ENCODE results near the gene EHMT1.

- no peak for TF ChIP-seq TOX (CRISPR knock-in tag; IDR thresholded peaks at IDR 0.05; ENCODE audit: borderline replicate concordance)
- no peak for TF ChIP-seq CREB5 (CRISPR knock-in tag; IDR thresholded peaks at IDR 0.05; ENCODE audit: low read depth)
- no peak for TF ChIP-seq RARB (CRISPR knock-in tag; IDR thresholded peaks at IDR 0.05)
- no peak for TF ChIP-seq ZFP3 (CRISPR knock-in tag; IDR thresholded peaks at IDR 0.05)
- TF ChIP-seq SNAI2 (CRISPR knock-in tag; IDR thresholded peaks at IDR 0.05) = no peak
- TF ChIP-seq POU6F1 (CRISPR knock-in tag; IDR thresholded peaks at IDR 0.05; ENCODE audit: borderline replicate concordance, low read depth) = no peak
- TF ChIP-seq PATZ1 (CRISPR knock-in tag; IDR thresholded peaks at IDR 0.05; ENCODE audit: borderline replicate concordance) = no peak
- TF ChIP-seq ESRRG (CRISPR knock-in tag; IDR thresholded peaks at IDR 0.05) = no peak
- no peak for TF ChIP-seq CSDC2 (CRISPR knock-in tag; IDR thresholded peaks at IDR 0.05)
- TF ChIP-seq CSRNP3 (CRISPR knock-in tag; IDR thresholded peaks at IDR 0.05) = no peak
- TF ChIP-seq TSHZ2 (CRISPR knock-in tag; IDR thresholded peaks at IDR 0.05) = no peak
- TF ChIP-seq ZC3H10 (CRISPR knock-in tag; IDR thresholded peaks at IDR 0.05) = no peak
- TF ChIP-seq ZFP30 (CRISPR knock-in tag; IDR thresholded peaks at IDR 0.05) = peak; percentile 93
- no peak for TF ChIP-seq ZNF565 (CRISPR knock-in tag; conservative IDR thresholded peaks at IDR 0.05; ENCODE audit: low read depth)
Measured at GRCh38 chr9:137734181-137734580, 115.4 kb downstream of the EHMT1 start.
